Fibroblast of mammary gland (primary cell): ENCODE data around the gene TAS2R19.

Experiments
- DNase-seq: peaks from one replicate; pipeline ENCODE4 v3.0.0-alpha.2; 2010; ENCODE audit warnings: low read depth
- H3K4me3 ChIP-seq: 2 replicates; pipeline ENCODE4 v1.5.1; 2011; ENCODE audit warnings: low read depth, mild to moderate bottlenecking, low read length, moderate library complexity; ENCODE audit not compliant: control insufficient read depth
- TF ChIP-seq, protein P1 (sequence below): conservative IDR thresholded peaks from 2 replicates; pipeline ENCODE4 v1.5.1; 2011; ENCODE audit warnings: low read depth, low read length, inconsistent platforms; ENCODE audit not compliant: control insufficient read depth, insufficient read depth

TAS2R19 gene

DNA sequence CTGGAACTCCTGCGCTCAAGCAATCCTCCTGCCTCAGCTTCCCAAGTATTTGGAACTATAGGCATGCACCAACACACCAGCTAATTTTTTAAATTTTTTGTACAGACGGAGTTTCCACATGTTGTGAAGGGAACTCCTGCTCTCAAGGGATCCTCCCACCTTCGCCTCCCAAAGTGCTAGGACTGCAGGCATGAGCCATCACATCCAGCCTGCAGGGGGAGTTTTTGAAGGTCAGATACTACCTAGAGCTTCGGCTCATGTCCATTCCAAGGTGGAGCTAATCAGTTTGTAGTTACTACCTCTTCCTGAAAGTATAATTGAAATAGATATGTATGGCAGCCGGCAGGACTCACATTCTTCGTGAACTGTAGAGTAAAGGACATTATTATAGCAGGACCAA lies 3.7 kb upstream of the TAS2R19 start:
- TF ChIP-seq, protein P1, sequence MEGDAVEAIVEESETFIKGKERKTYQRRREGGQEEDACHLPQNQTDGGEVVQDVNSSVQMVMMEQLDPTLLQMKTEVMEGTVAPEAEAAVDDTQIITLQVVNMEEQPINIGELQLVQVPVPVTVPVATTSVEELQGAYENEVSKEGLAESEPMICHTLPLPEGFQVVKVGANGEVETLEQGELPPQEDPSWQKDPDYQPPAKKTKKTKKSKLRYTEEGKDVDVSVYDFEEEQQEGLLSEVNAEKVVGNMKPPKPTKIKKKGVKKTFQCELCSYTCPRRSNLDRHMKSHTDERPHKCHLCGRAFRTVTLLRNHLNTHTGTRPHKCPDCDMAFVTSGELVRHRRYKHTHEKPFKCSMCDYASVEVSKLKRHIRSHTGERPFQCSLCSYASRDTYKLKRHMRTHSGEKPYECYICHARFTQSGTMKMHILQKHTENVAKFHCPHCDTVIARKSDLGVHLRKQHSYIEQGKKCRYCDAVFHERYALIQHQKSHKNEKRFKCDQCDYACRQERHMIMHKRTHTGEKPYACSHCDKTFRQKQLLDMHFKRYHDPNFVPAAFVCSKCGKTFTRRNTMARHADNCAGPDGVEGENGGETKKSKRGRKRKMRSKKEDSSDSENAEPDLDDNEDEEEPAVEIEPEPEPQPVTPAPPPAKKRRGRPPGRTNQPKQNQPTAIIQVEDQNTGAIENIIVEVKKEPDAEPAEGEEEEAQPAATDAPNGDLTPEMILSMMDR = peak; percentile 10
- no peak for DNase-seq
- no peak overlapping the region for H3K4me3 ChIP-seq

- no peak for DNase-seq
- TF ChIP-seq, protein P1 = no peak
- no peak overlapping the region for H3K4me3 ChIP-seq
Observed at GRCh38 chr12:11023387-11023786, 967 bp upstream of the TAS2R19 start.

DNA sequence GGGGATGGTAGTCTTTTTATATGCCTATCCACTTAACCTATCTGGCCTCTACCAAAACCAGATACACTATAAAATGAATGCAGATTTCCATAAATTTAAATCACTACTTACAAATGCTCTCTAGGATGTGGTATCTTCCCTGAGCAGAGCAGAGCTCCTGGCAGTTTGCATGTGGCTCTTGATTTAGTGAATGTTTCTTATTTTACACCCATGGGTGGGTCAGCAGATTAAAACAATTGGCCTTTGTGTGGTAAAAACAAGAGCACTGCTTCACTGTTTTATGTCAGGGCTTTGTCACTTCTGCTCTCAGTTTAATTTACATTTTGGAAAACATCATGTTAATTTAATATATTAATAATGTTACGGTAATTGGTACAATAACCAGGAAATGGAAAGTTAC lies 5.5 kb downstream of the TAS2R19 start:
- H3K4me3 ChIP-seq = no peak overlapping the region
- no peak for DNase-seq
- TF ChIP-seq, protein P1 = no peak

DNA sequence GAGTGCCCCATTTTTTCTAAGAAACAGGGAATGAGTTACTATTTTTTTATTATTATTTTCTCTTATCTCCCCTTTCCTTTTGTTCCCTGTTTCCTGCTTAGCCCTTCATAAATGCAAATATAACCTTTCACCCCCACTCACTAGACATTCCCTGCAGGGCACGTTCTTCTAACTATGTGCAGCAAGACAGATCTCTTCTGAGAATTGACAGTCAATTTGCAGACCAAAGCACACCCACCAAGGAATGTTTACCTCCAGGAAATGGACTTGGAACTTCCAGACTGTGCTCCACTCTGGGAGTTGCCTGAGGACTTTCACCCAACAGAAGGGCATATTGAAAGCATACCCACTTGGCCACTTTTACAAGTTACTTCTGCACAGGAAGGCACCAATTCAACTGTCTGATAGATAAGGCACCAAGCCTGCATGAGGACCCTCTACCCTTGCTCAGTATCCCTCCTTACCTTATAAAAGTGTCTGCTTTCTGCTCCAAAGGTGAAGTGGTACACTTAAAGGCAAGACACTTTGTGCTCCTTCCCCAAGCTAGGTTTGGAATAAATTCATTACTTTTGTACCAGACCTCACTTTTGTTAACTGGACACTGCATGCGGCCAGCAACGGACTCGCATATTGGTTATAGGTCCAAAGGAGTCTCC lies 6.5 kb downstream of the TAS2R19 start:
- DNase-seq = no peak
- no peak overlapping the region for H3K4me3 ChIP-seq
- TF ChIP-seq, protein P1 = no peak

- TF ChIP-seq, protein P1 = no peak
- DNase-seq = peak; percentile 67
- no peak overlapping the region for H3K4me3 ChIP-seq
Observed at GRCh38 chr12:11014234-11014633, 8.2 kb downstream of the TAS2R19 start.

DNA sequence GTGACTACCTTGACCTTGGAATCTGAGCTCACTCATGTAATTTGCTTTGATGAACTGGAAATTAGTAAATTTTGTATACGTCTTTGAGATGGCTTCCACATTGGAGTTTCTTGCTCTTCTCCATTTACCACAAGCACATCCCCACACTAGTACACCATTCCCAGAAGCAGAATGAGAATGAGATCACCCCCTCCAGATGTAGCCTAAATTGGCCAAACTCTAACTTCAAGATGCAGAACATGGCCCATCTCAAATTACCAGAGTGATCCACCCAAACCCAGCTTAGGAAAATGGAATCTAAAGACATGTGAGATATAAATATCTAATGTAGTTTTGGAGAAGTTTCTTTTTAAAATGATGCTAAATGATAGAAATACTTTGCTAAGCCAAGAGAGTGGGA lies 14.8 kb downstream of the TAS2R19 start:
- no peak overlapping the region for H3K4me3 ChIP-seq
- TF ChIP-seq, protein P1 = no peak
- no peak for DNase-seq

GRCh38 chr12:10998204-10998603 lies 24.2 kb downstream of the TAS2R19 start, which contains the start of gene TAS2R20:
Gene TAS2R20 (minus strand): TSS chr12:10998304. CDS start chr12:10997875, 429 bp downstream.
- no peak within 1 kb of the TSS for H3K4me3 ChIP-seq
- DNase-seq = no peak
- TF ChIP-seq, protein P1 = no peak
